H1 (cell line): ENCODE measurements around the gene COPS6. TPM values are rescaled to one million over a fixed set of nuclear protein-coding genes. Genes with fewer than 3 reads are reported as not detected.
A peak's percentile ranks its signal among the peaks of the same experiment; 100 is the strongest.

Experiments
- CTCF ChIA-PET: fragments of 300-600 bp; sonication (Branson Sonifier 250); formaldehyde crosslinking; loops from one replicate; lab custom pipeline; 2021; ENCODE audit not compliant: partially characterized antibody; lab: Charles Lee
- POLR2A ChIA-PET: fragments of 300-600 bp; sonication (Branson Sonifier 250); formaldehyde crosslinking; loops from one replicate; lab custom pipeline; 2021; ENCODE audit warnings: inconsistent platforms; ENCODE audit not compliant: partially characterized antibody; lab: Charles Lee
- DNase-seq, 2 experiments: peaks; one replicate each; pipeline versions ENCODE4 v3.0.0 to v3.0.0-alpha.2; 2010 to 2022; ENCODE audit warnings: low spot score in 2 of 2, low read depth in 1 of 2, mixed read lengths in 1 of 2
- FAIRE-seq: peaks from 2 replicates; lab custom pipeline; 2011; peaks lifted over from hg19 to GRCh38; lab: Jason Lieb, UNC
- H2AFZ ChIP-seq: 2 replicates; pipeline ENCODE4 v1.8.1; 2012; ENCODE audit warnings: low read length, inconsistent platforms
- H2AK5ac ChIP-seq: 2 replicates; pipeline ENCODE4 v1.6.1; 2013; ENCODE audit warnings: low read depth, low read length
- H2BK120ac ChIP-seq: replicated peaks from 2 replicates; pipeline ENCODE3; 2013; ENCODE audit warnings: low read depth, low read length, inconsistent platforms
- H2BK12ac ChIP-seq: 2 replicates; pipeline ENCODE4 v1.6.1; 2013; ENCODE audit warnings: low read depth, low read length
- H2BK15ac ChIP-seq: 2 replicates; pipeline ENCODE4 v1.6.1; 2013; ENCODE audit warnings: low read length
- H2BK20ac ChIP-seq: 2 replicates; pipeline ENCODE4 v1.6.1; 2013; ENCODE audit warnings: low read length
- H2BK5ac ChIP-seq: 2 replicates; pipeline ENCODE4 v1.6.1; 2013; ENCODE audit warnings: low read depth, low read length
- H3K14ac ChIP-seq: 2 replicates; pipeline ENCODE4 v1.6.1; 2013; ENCODE audit warnings: inconsistent platforms; ENCODE audit not compliant: insufficient read length
- H3K18ac ChIP-seq: 2 replicates; pipeline ENCODE4 v1.6.1; 2013; ENCODE audit warnings: low read length; ENCODE audit errors: extremely low read depth
- H3K23ac ChIP-seq: 2 replicates; pipeline ENCODE4 v1.6.1; 2013; ENCODE audit warnings: inconsistent platforms; ENCODE audit not compliant: insufficient read length
- H3K23me2 ChIP-seq: 2 replicates; pipeline ENCODE4 v1.6.1; 2013; ENCODE audit warnings: low read depth, low read length
- H3K27ac ChIP-seq: 2 replicates; pipeline ENCODE4 v1.6.1; 2011; ENCODE audit warnings: low read depth, low read length, inconsistent platforms
- H3K27me3 ChIP-seq, 4 experiments: replicated peaks in 1 of 4; 1 replicate in 1 of 4; 2 replicates in 3 of 4; pipeline versions ENCODE4 v1.6.1 to v1.8.1; 2011 to 2013; ENCODE audit warnings: low read length in 3 of 4, mild to moderate bottlenecking in 3 of 4, inconsistent platforms in 2 of 4, mixed read lengths in 2 of 4, moderate library complexity in 1 of 4; ENCODE audit not compliant: control insufficient read depth in 3 of 4, insufficient read depth in 3 of 4; ENCODE audit errors: extremely low read depth in 1 of 4
- H3K36me3 ChIP-seq, 4 experiments: 2 replicates each; pipeline versions ENCODE4 v1.6.1 to v1.8.1; 2011 to 2013; ENCODE audit warnings: mild to moderate bottlenecking in 4 of 4, low read length in 3 of 4, moderate library complexity in 2 of 4, control low read depth in 1 of 4, inconsistent platforms in 1 of 4; ENCODE audit not compliant: insufficient read depth in 4 of 4, control insufficient read depth in 2 of 4
- H3K4ac ChIP-seq: replicated peaks from 2 replicates; pipeline ENCODE3; 2013; ENCODE audit warnings: low read length, low read depth, mixed read lengths, inconsistent platforms; ENCODE audit not compliant: insufficient read length
- H3K4me1 ChIP-seq, 4 experiments: replicated peaks in 1 of 4; 1 replicate in 1 of 4; 2 replicates in 3 of 4; pipeline versions ENCODE4 v1.6.1 to v1.8.1; 2011 to 2013; ENCODE audit warnings: low read length in 3 of 4, inconsistent platforms in 2 of 4, mixed read lengths in 1 of 4; ENCODE audit not compliant: insufficient read depth in 4 of 4, control insufficient read depth in 3 of 4
- H3K4me2 ChIP-seq, 2 experiments: 2 replicates each; pipeline versions ENCODE4 v1.6.1 to v1.8.1; 2011 to 2013; ENCODE audit warnings: low read depth in 2 of 2, low read length in 2 of 2, control low read depth in 1 of 2, inconsistent platforms in 1 of 2, mild to moderate bottlenecking in 1 of 2; ENCODE audit not compliant: insufficient read depth in 1 of 2
- H3K4me3 ChIP-seq, 4 experiments: fragments of 200-600, 300-600 bp in 1 of 4; sonication (generic), shearing (Covaris generic), sonication (Bioruptor Twin) in 1 of 4; 2 replicates each; pipeline versions ENCODE4 v1.5.1 to v1.8.1; 2011 to 2016; ENCODE audit warnings: low read length in 4 of 4, low read depth in 3 of 4, control low read depth in 2 of 4, inconsistent platforms in 2 of 4, mild to moderate bottlenecking in 2 of 4, mixed read lengths in 1 of 4, moderate library complexity in 1 of 4; ENCODE audit not compliant: insufficient read depth in 2 of 4; ENCODE audit errors: extremely low read depth in 1 of 4
- H3K56ac ChIP-seq: replicated peaks from 2 replicates; pipeline ENCODE3; 2013; ENCODE audit warnings: low read depth, mild to moderate bottlenecking, mixed read lengths, low read length, inconsistent platforms; ENCODE audit not compliant: insufficient read length
- H3K79me1 ChIP-seq: 2 replicates; pipeline ENCODE4 v1.6.1; 2013; ENCODE audit warnings: low read depth, low read length, control low read depth
- H3K79me2 ChIP-seq, 2 experiments: 2 replicates each; pipeline versions ENCODE4 v1.6.1 to v1.8.1; 2012 to 2013; ENCODE audit warnings: low read length in 2 of 2, mild to moderate bottlenecking in 2 of 2, inconsistent platforms in 1 of 2; ENCODE audit not compliant: insufficient read depth in 2 of 2, control insufficient read depth in 1 of 2
- H3K9ac ChIP-seq, 4 experiments: replicated peaks in 1 of 4; 1 replicate in 1 of 4; 2 replicates in 3 of 4; pipeline versions ENCODE4 v1.6.1 to v1.8.1; 2011 to 2013; ENCODE audit warnings: low read depth in 3 of 4, low read length in 3 of 4, control low read depth in 2 of 4, mild to moderate bottlenecking in 2 of 4, moderate library complexity in 2 of 4, inconsistent platforms in 1 of 4; ENCODE audit errors: extremely low read depth in 1 of 4
- H3K9me3 ChIP-seq, 2 experiments: 2 replicates each; pipeline versions ENCODE4 v1.6.1 to v1.8.1; 2012 to 2013; ENCODE audit warnings: mild to moderate bottlenecking in 2 of 2, moderate library complexity in 2 of 2, control low read depth in 1 of 2, inconsistent platforms in 1 of 2, low read depth in 1 of 2, low read length in 1 of 2, mixed read lengths in 1 of 2; ENCODE audit not compliant: insufficient read depth in 2 of 2
- H4K20me1 ChIP-seq, 2 experiments: replicated peaks in 1 of 2; 2 replicates each; pipeline versions ENCODE3 to v1.8.1; 2011 to 2013; ENCODE audit warnings: inconsistent platforms in 2 of 2, low read length in 2 of 2, mild to moderate bottlenecking in 1 of 2; ENCODE audit not compliant: insufficient read depth in 2 of 2, control insufficient read depth in 1 of 2
- H4K5ac ChIP-seq: 2 replicates; pipeline ENCODE4 v1.6.1; 2013; ENCODE audit warnings: low read length, low read depth, mixed read lengths, inconsistent platforms; ENCODE audit not compliant: insufficient read length
- H4K8ac ChIP-seq: 2 replicates; pipeline ENCODE4 v1.8.0; 2013; ENCODE audit warnings: mild to moderate bottlenecking, moderate library complexity, low read length, inconsistent platforms; ENCODE audit not compliant: insufficient read depth; ENCODE audit errors: extremely low read depth
- H4K91ac ChIP-seq: replicated peaks from 2 replicates; pipeline ENCODE3; 2013; ENCODE audit warnings: low read length, mixed read lengths, inconsistent platforms; ENCODE audit not compliant: insufficient read length
- CTCF ChIP-seq, 3 experiments: IDR thresholded peaks; 1 replicate in 2 of 3; 2 replicates in 1 of 3; pipeline versions ENCODE4 v1.5.1 to v1.6.1; 2011; ENCODE audit warnings: low read length in 3 of 3, mild to moderate bottlenecking in 3 of 3, inconsistent platforms in 2 of 3, low read depth in 1 of 3, moderate library complexity in 1 of 3; ENCODE audit not compliant: insufficient read depth in 1 of 3; ENCODE audit errors: control extremely low read depth in 1 of 3
- JUND ChIP-seq: IDR thresholded peaks from 2 replicates; pipeline ENCODE4 v1.6.1; 2011; ENCODE audit warnings: mild to moderate bottlenecking, improper control_type of control experiment, low read length
- RAD21 ChIP-seq, 2 experiments: IDR thresholded peaks in 1 of 2; conservative IDR thresholded peaks in 1 of 2; 2 replicates each; pipeline ENCODE4 v1.6.1; 2011; ENCODE audit warnings: low read depth in 2 of 2, low read length in 2 of 2, improper control_type of control experiment in 1 of 2, inconsistent platforms in 1 of 2, mild to moderate bottlenecking in 1 of 2, moderate library complexity in 1 of 2
- WGBS, 2 experiments: shearing (Covaris generic) in 1 of 2; methylation state at CpG; one replicate each; pipeline versions ENCODE4 v1.1.6 to v1.1.7; 2013 to 2015; ENCODE audit warnings: low lambda C conversion rate in 2 of 2, mixed read lengths in 2 of 2, inconsistent platforms in 1 of 2, low coverage in 1 of 2, missing lambda C conversion rate in 1 of 2; ENCODE audit not compliant: insufficient replicate concordance in 2 of 2, insufficient coverage in 1 of 2, insufficient read length in 1 of 2; ENCODE audit errors: extremely low coverage in 1 of 2, missing lambda C conversion rate in 1 of 2; 5-methylcytosine and 5-hydroxymethylcytosine counted together
- polyA plus RNA-seq, 7 experiments: library from polyadenylated mRNA; depleted of rRNA in 3 of 7; stranded (reverse) in 5 of 7; unstranded in 2 of 7; fragments of >200 nt in 5 of 7; fragments of 200-250 nt in 2 of 7; gene quantifications; 1 replicate in 5 of 7; 2 replicates in 1 of 7; 4 replicates in 1 of 7; pipeline versions ENCODE4 v1.2.1 to v1.2.3, GENCODE V29; 2011 to 2013; ENCODE audit warnings: missing spikeins in 2 of 7, mixed read lengths in 2 of 7
- total RNA-seq: library from RNA; stranded (reverse); fragmentation: NEBNext Ultra II Directional; extraction: Animal tissue kit (Norgen Biotek cat#: 25700); gene quantifications from 2 replicates; pipeline ENCODE4 v1.2.1, GENCODE V29; 2021

COPS6 gene
- total and polyA plus RNA-seq, 2 of the 8 experiments (the other 6 are each of a cell fraction or from before 2014, with no cell fraction given), result 127 to 225 TPM

- Histone ChIP-seq H3K4me3 (no peak overlapping the region), H3K36me3 (no peaks in the 10 kb centered on the region), H3K4me2 (no peak overlapping the region), H3K9me3 (peaks cover 0 to 8% of the 10 kb centered on the region in 2 experiments; a peak in 1 of 4 replicates), H3K23me2 (0 out of 2 replicates have a peak, but pooled peaks cover 3% of the 10 kb centered on the region), H3K27me3 (no peaks in the 10 kb centered on the region), H3K4ac (no peak overlapping the region), H2BK15ac (no peak overlapping the region), H3K9ac (no peak overlapping the region), H4K5ac (no peak overlapping the region)
- ChIA-PET POLR2A (interaction anchor here (0.6 to 1.6 kb wide), 3 partner anchors 36 to 521 kb away, joined by 3 read pairs; partner anchors contain the start of gene ZNF3), CTCF (interaction anchor here (0.7 to 1.7 kb wide), 3 partner anchors 28 to 375 kb away, joined by 3 to 8 read pairs (median 5); partner anchors contain the start of gene ZKSCAN1)
- DNase-seq, result no peak
- peak in 1 of 3 experiments; percentile 13; a peak in 1 of 4 replicates for TF ChIP-seq CTCF (IDR thresholded peaks at IDR 0.05; ENCODE audit: control extremely low read depth in 1 of 3, insufficient read depth in 1 of 3, low read depth in 1 of 3, low read length in 3 of 3)
- TF ChIP-seq JUND, result no peak
- peak in 1 of 2 experiments; percentile 10; a peak in 1 of 4 replicates for TF ChIP-seq RAD21 (IDR thresholded peaks at IDR 0.05 in 1 of 2, conservative IDR thresholded peaks at IDR 0.05 in 1 of 2; ENCODE audit: low read depth in 2 of 2, low read length in 2 of 2)
- TF ChIP-seq, all 59 proteins: peak for 2
- H2BK5ac ChIP-seq, result no peak overlapping the region
- H3K18ac ChIP-seq, result no peak overlapping the region
- no peak overlapping the region for H2BK12ac ChIP-seq
- H2AK5ac ChIP-seq, result no peak overlapping the region
- no peaks in the 10 kb centered on the region for H3K79me1 ChIP-seq
- no peak overlapping the region for H3K56ac ChIP-seq
- no peak overlapping the region for H4K8ac ChIP-seq
- H3K79me2 ChIP-seq, result no peaks in the 10 kb centered on the region
- H4K91ac ChIP-seq, result no peak overlapping the region
- no peak overlapping the region for H3K23ac ChIP-seq
- H2AFZ ChIP-seq, result no peak overlapping the region
- no peak overlapping the region for H2BK20ac ChIP-seq
- WGBS, 2 experiments, result 94% methylated on average over 6 of the region's 6 CpGs; no CpG with 5 or more reads in 1 of the 2 experiments
- no peaks in the 10 kb centered on the region; a peak in 2 of 7 replicates for H3K4me1 ChIP-seq
- H3K27ac ChIP-seq, result no peak overlapping the region
- no peak overlapping the region for H2BK120ac ChIP-seq
- no peak for FAIRE-seq
- no peak overlapping the region for H3K14ac ChIP-seq
- H4K20me1 ChIP-seq, result no peaks in the 10 kb centered on the region
These were observed 44.1 kb upstream of the COPS6 start for GRCh38 chr7:100044718-100045117.
